CD14-positive monocyte (primary cell): ENCODE results near the gene MCC. TPM values are rescaled to one million over a fixed set of nuclear protein-coding genes. Genes with fewer than 3 reads are reported as not detected.

Source experiments
- DNase-seq, 3 donors: peaks; one replicate each; pipeline ENCODE4 v3.0.0-alpha.2; 2011 to 2022
- H2AFZ ChIP-seq: 2 replicates; pipeline ENCODE4 v1.6.0; 2012; ENCODE audit warnings: mild to moderate bottlenecking, low read depth, low read length, inconsistent platforms; ENCODE audit not compliant: insufficient read depth, poor library complexity, severe bottlenecking
- H3K27ac ChIP-seq, 2 donors: 1 replicate in 1 of 2; 2 replicates in 1 of 2; pipeline ENCODE4 v1.5.1; 2012 to 2013; ENCODE audit warnings: low read length in 2 of 2, control low read depth in 1 of 2, inconsistent platforms in 1 of 2, low read depth in 1 of 2, mild to moderate bottlenecking in 1 of 2
- H3K27me3 ChIP-seq, 2 donors: one replicate each; pipeline versions ENCODE4 v1.6.0 to v1.6.1; 2011 to 2013; ENCODE audit warnings: low read length in 2 of 2; ENCODE audit not compliant: control insufficient read depth in 2 of 2, insufficient read depth in 2 of 2
- H3K36me3 ChIP-seq, 2 donors: replicated peaks in 1 of 2; 1 replicate in 1 of 2; 2 replicates in 1 of 2; pipeline versions ENCODE4 v1.5.1 to v1.6.1; 2012 to 2013; ENCODE audit warnings: low read length in 2 of 2, control low read depth in 1 of 2, inconsistent platforms in 1 of 2, mild to moderate bottlenecking in 1 of 2; ENCODE audit not compliant: insufficient read depth in 2 of 2, control insufficient read depth in 1 of 2
- H3K4me1 ChIP-seq, 2 donors: 1 replicate in 1 of 2; 2 replicates in 1 of 2; pipeline versions ENCODE4 v1.5.1 to v1.6.1; 2012 to 2013; ENCODE audit warnings: low read length in 2 of 2, control low read depth in 1 of 2, inconsistent platforms in 1 of 2, mild to moderate bottlenecking in 1 of 2, moderate library complexity in 1 of 2; ENCODE audit not compliant: insufficient read depth in 2 of 2, control insufficient read depth in 1 of 2
- H3K4me2 ChIP-seq: replicated peaks from 2 replicates; pipeline ENCODE3; 2012; ENCODE audit warnings: low read length, moderate library complexity, mild to moderate bottlenecking; ENCODE audit not compliant: poor library complexity, severe bottlenecking; ENCODE audit errors: extremely low read depth
- H3K4me3 ChIP-seq, 3 experiments: fragments of 200-600 bp in 1 of 3; sonication (generic) in 1 of 3; replicated peaks in 1 of 3; 1 replicate in 2 of 3; 2 replicates in 1 of 3; pipeline ENCODE4 v1.5.1; 2011 to 2013; ENCODE audit warnings: low read length in 3 of 3, mild to moderate bottlenecking in 3 of 3, control low read depth in 2 of 3, low read depth in 2 of 3, inconsistent platforms in 1 of 3, moderate library complexity in 1 of 3
- H3K79me2 ChIP-seq: 2 replicates; pipeline ENCODE4 v1.6.0; 2012; ENCODE audit warnings: mild to moderate bottlenecking, control low read depth, inconsistent platforms, low read length, moderate library complexity; ENCODE audit not compliant: insufficient read depth
- H3K9ac ChIP-seq: 2 replicates; pipeline ENCODE4 v1.6.0; 2017; ENCODE audit warnings: low read length, mild to moderate bottlenecking; ENCODE audit not compliant: insufficient read depth, poor library complexity, severe bottlenecking
- H3K9me3 ChIP-seq, 2 donors: replicated peaks in 1 of 2; 1 replicate in 1 of 2; 2 replicates in 1 of 2; pipeline versions ENCODE4 v1.5.1 to v1.6.1; 2012 to 2013; ENCODE audit warnings: low read length in 2 of 2, control low read depth in 1 of 2; ENCODE audit not compliant: control insufficient read depth in 1 of 2, insufficient read depth in 1 of 2
- H4K20me1 ChIP-seq: 2 replicates; pipeline ENCODE4 v1.6.0; 2012; ENCODE audit warnings: mild to moderate bottlenecking, low read length, control low read depth, moderate library complexity; ENCODE audit not compliant: insufficient read depth
- H3K27ac Mint-ChIP-seq, 7 donors: one replicate each; pipeline ENCODE4 v1.8.0; 2020; ENCODE audit warnings: mild to moderate bottlenecking in 7 of 7, mixed read lengths in 7 of 7, moderate library complexity in 6 of 7, inconsistent platforms in 2 of 7
- H3K27me3 Mint-ChIP-seq, 3 donors: one replicate each; pipeline ENCODE4 v1.8.0; 2021 to 2022; ENCODE audit warnings: low read depth in 3 of 3, mild to moderate bottlenecking in 3 of 3, mixed read lengths in 3 of 3, moderate library complexity in 3 of 3, inconsistent platforms in 1 of 3
- H3K36me3 Mint-ChIP-seq, 2 donors: one replicate each; pipeline ENCODE4 v1.8.0; 2020; ENCODE audit warnings: mixed read lengths in 2 of 2, inconsistent platforms in 1 of 2, mild to moderate bottlenecking in 1 of 2
- H3K4me1 Mint-ChIP-seq: one replicate; pipeline ENCODE4 v1.8.0; 2020; ENCODE audit warnings: mild to moderate bottlenecking, mixed read lengths
- H3K4me3 Mint-ChIP-seq, 2 donors: one replicate each; pipeline ENCODE4 v1.8.0; 2020; ENCODE audit warnings: mild to moderate bottlenecking in 2 of 2, mixed read lengths in 2 of 2, moderate library complexity in 1 of 2
- H3K9me3 Mint-ChIP-seq, 7 donors: one replicate each; pipeline ENCODE4 v1.8.0; 2020 to 2022; ENCODE audit warnings: mixed read lengths in 7 of 7, mild to moderate bottlenecking in 6 of 7, moderate library complexity in 6 of 7, inconsistent platforms in 2 of 7
- CTCF ChIP-seq: fragments of 200-600 bp; IDR thresholded peaks from one replicate; pipeline ENCODE4 v1.8.0; 2022; ENCODE audit warnings: antibody characterized with exemption, mild to moderate bottlenecking
- WGBS: methylation state at CpG from one replicate; pipeline ENCODE4 v1.1.5; 2013; ENCODE audit warnings: missing lambda C conversion rate; ENCODE audit not compliant: insufficient coverage; 5-methylcytosine and 5-hydroxymethylcytosine counted together
- intact Hi-C, 2 donors: fragments of 100-400 bp; cut with micrococcal nuclease; formaldehyde crosslinking; loops; one replicate each; pipeline versions ENCODE4 v1.15.0 to v1.15.1; 2023
- polyA plus RNA-seq, 3 donors: library from polyadenylated mRNA; depleted of rRNA in 1 of 3; unstranded in 2 of 3; stranded (reverse) in 1 of 3; fragments of 300-500 nt in 2 of 3; fragments of >200 nt in 1 of 3; fragmentation: Illumina TruSeq in 2 of 3; gene quantifications; 1 replicate in 2 of 3; 2 replicates in 1 of 3; pipeline ENCODE4 v1.2.3, GENCODE V29; 2012 to 2021

The MCC gene
- polyA plus RNA-seq, 3 donors, result 0.09 TPM; not detected in 2

GRCh38 chr5:113003763-113004162, 484.5 kb downstream of the MCC start:
- no peak overlapping the region for H3K27ac ChIP-seq
- no peak for TF ChIP-seq CTCF
- peaks cover 97% of the 10 kb centered on the region for H4K20me1 ChIP-seq
- Mint-ChIP-seq H3K27ac (no peak overlapping the region), H3K27me3 (no peaks in the 10 kb centered on the region), H3K36me3 (peaks cover 72 to 91% of the 10 kb centered on the region in 2 donors), H3K4me1 (no peaks in the 10 kb centered on the region), H3K9me3 (no peaks in the 10 kb centered on the region), H3K4me3 (no peak overlapping the region)
- H2AFZ ChIP-seq, result no peak overlapping the region
- no peak overlapping the region for H3K4me2 ChIP-seq
- peaks cover 55% of the 10 kb centered on the region for H3K79me2 ChIP-seq
- H3K9me3 ChIP-seq, result no peaks in the 10 kb centered on the region
- H3K4me3 ChIP-seq, result no peak overlapping the region
- H3K36me3 ChIP-seq, result peaks cover 85 to 93% of the 10 kb centered on the region in 2 donors
- DNase-seq, result no peak
- WGBS, result no CpG with 5 or more reads among the region's 3 CpGs
- no peaks in the 10 kb centered on the region for H3K27me3 ChIP-seq
- H3K9ac ChIP-seq, result no peak overlapping the region
- intact Hi-C loops, result no loop called here
- H3K4me1 ChIP-seq, result no peaks in the 10 kb centered on the region

- Histone ChIP-seq H3K79me2 (peaks cover 69% of the 10 kb centered on the region), H3K4me2 (no peak overlapping the region), H4K20me1 (peaks cover 97% of the 10 kb centered on the region), H3K9ac (no peak overlapping the region), H3K4me3 (no peak overlapping the region), H2AFZ (no peak overlapping the region), H3K27ac (no peak overlapping the region), H3K4me1 (no peaks in the 10 kb centered on the region), H3K9me3 (no peaks in the 10 kb centered on the region), H3K36me3 (peaks cover 83 to 93% of the 10 kb centered on the region in 2 donors), H3K27me3 (no peaks in the 10 kb centered on the region)
- intact Hi-C loops, result no loop called here
- H3K27me3 Mint-ChIP-seq, result no peaks in the 10 kb centered on the region
- no CpG with 5 or more reads among the region's 5 CpGs for WGBS
- TF ChIP-seq CTCF, result no peak
- no peak for DNase-seq
- no peaks in the 10 kb centered on the region for H3K4me1 Mint-ChIP-seq
- peak overlapping the region in 2 of 7 donors; percentile 43 to 57 for H3K27ac Mint-ChIP-seq
- H3K36me3 Mint-ChIP-seq, result peaks cover 66 to 90% of the 10 kb centered on the region in 2 donors
- H3K9me3 Mint-ChIP-seq, result no peaks in the 10 kb centered on the region
- no peak overlapping the region for H3K4me3 Mint-ChIP-seq
Measured at GRCh38 chr5:113002423-113002822, 485.8 kb downstream of the MCC start.
